OCI-LY1 (cell line): ENCODE measurements around the gene KCNA5.

Experiments
- H2AFZ ChIP-seq: fragments of 200-600 bp; sonication (generic), shearing (Covaris generic); 2 replicates; pipeline ENCODE4 v1.6.0; 2014; ENCODE audit warnings: antibody characterized with exemption, mild to moderate bottlenecking, low read length
- H3F3A ChIP-seq: fragments of 200-600 bp; sonication (generic), shearing (Covaris generic); 2 replicates; pipeline ENCODE4 v1.6.0; 2014; ENCODE audit warnings: mild to moderate bottlenecking, antibody characterized with exemption, low read length, moderate library complexity; ENCODE audit not compliant: insufficient read depth
- H3K27ac ChIP-seq: fragments of 200-600 bp; sonication (generic); 2 replicates; pipeline ENCODE4 v1.5.1; 2014; ENCODE audit warnings: low read length, mixed run types, mild to moderate bottlenecking, low read depth; ENCODE audit not compliant: poor library complexity, severe bottlenecking
- H3K27me3 ChIP-seq: fragments of 200-600 bp; sonication (generic); 2 replicates; pipeline ENCODE4 v1.6.0; 2014; ENCODE audit warnings: antibody characterized with exemption, mild to moderate bottlenecking, low read length, moderate library complexity; ENCODE audit not compliant: insufficient read depth
- H3K36me3 ChIP-seq: fragments of 200-600 bp; sonication (generic); 2 replicates; pipeline ENCODE4 v1.6.1; 2014; ENCODE audit warnings: mild to moderate bottlenecking, antibody characterized with exemption, low read length, moderate library complexity, mixed read lengths; ENCODE audit not compliant: insufficient read depth
- H3K4me1 ChIP-seq: fragments of 200-600 bp; sonication (generic); 2 replicates; pipeline ENCODE4 v1.5.1; 2014; ENCODE audit warnings: mild to moderate bottlenecking, low read length, moderate library complexity; ENCODE audit not compliant: insufficient read depth, severe bottlenecking
- H3K4me2 ChIP-seq: fragments of 200-600 bp; sonication (generic), shearing (Covaris generic); 2 replicates; pipeline ENCODE4 v1.6.1; 2014; ENCODE audit warnings: low read length
- H3K4me3 ChIP-seq: fragments of 200-600 bp; sonication (generic); 2 replicates; pipeline ENCODE4 v1.5.1; 2014; ENCODE audit warnings: low read length, low read depth, mild to moderate bottlenecking, mixed read lengths; ENCODE audit not compliant: poor library complexity, severe bottlenecking
- H3K79me2 ChIP-seq: fragments of 200-600 bp; shearing (Covaris generic); 2 replicates; pipeline ENCODE4 v1.6.1; 2016; ENCODE audit warnings: mixed run types, low read length, mixed read lengths; ENCODE audit not compliant: insufficient read depth
- H3K9ac ChIP-seq: fragments of 200-600 bp; sonication (generic), shearing (Covaris generic); 2 replicates; pipeline ENCODE4 v1.6.1; 2014; ENCODE audit warnings: mild to moderate bottlenecking, low read length, mixed read lengths
- H3K9me2 ChIP-seq: fragments of 200-600 bp; sonication (generic), shearing (Covaris generic); 2 replicates; pipeline ENCODE4 v1.6.1; 2014; ENCODE audit warnings: low read depth, mild to moderate bottlenecking, low read length, mixed read lengths
- H3K9me3 ChIP-seq: fragments of 200-600 bp; shearing (Covaris generic); 2 replicates; pipeline ENCODE4 v1.6.1; 2014; ENCODE audit warnings: low read length, mixed read lengths
- H4K20me1 ChIP-seq: fragments of 200-600 bp; sonication (generic), shearing (Covaris generic); 2 replicates; pipeline ENCODE4 v1.6.0; 2016; ENCODE audit warnings: mild to moderate bottlenecking, low read length; ENCODE audit not compliant: insufficient read depth
- CTCF ChIP-seq: fragments of 200-600 bp; sonication (generic), shearing (Covaris generic); IDR thresholded peaks from 2 replicates; pipeline ENCODE4 v1.5.1; 2017; ENCODE audit warnings: mild to moderate bottlenecking, antibody characterized with exemption, low read length, moderate library complexity, mixed read lengths
- EZH2 ChIP-seq: fragments of 200-600 bp; sonication (generic), shearing (Covaris generic); IDR thresholded peaks from 2 replicates; pipeline ENCODE4 v1.8.0; 2017; ENCODE audit warnings: borderline replicate concordance, mixed run types, mild to moderate bottlenecking, antibody characterized with exemption, low read length, moderate library complexity, mixed read lengths

KCNA5 gene

GRCh38 chr12:5035618-5036017 lies 8.1 kb upstream of the KCNA5 start:
- Histone ChIP-seq H3K9ac (no peak overlapping the region), H3F3A (no peaks in the 10 kb centered on the region), H4K20me1 (no peaks in the 10 kb centered on the region), H3K79me2 (no peaks in the 10 kb centered on the region), H2AFZ (no peak overlapping the region), H3K9me2 (no peaks in the 10 kb centered on the region), H3K4me1 (no peaks in the 10 kb centered on the region), H3K4me2 (no peak overlapping the region), H3K36me3 (no peaks in the 10 kb centered on the region), H3K9me3 (no peaks in the 10 kb centered on the region), H3K27me3 (0 out of 2 replicates have a peak, but pooled peaks cover 11% of the 10 kb centered on the region), H3K4me3 (no peak overlapping the region), H3K27ac (no peak overlapping the region)
- TF ChIP-seq EZH2, result no peak
- TF ChIP-seq CTCF, result no peak

GRCh38 chr12:5036031-5036430 lies 7.6 kb upstream of the KCNA5 start:
- H4K20me1 ChIP-seq, result no peaks in the 10 kb centered on the region
- H3K27ac ChIP-seq, result no peak overlapping the region
- H3K9me2 ChIP-seq, result no peaks in the 10 kb centered on the region
- H3K4me2 ChIP-seq, result no peak overlapping the region
- 0 out of 2 replicates have a peak, but pooled peaks cover 11% of the 10 kb centered on the region for H3K27me3 ChIP-seq
- no peak overlapping the region for H2AFZ ChIP-seq
- no peaks in the 10 kb centered on the region for H3K9me3 ChIP-seq
- no peaks in the 10 kb centered on the region for H3K36me3 ChIP-seq
- no peaks in the 10 kb centered on the region for H3F3A ChIP-seq
- H3K4me3 ChIP-seq, result no peak overlapping the region
- no peaks in the 10 kb centered on the region for H3K4me1 ChIP-seq
- no peaks in the 10 kb centered on the region for H3K79me2 ChIP-seq
- H3K9ac ChIP-seq, result no peak overlapping the region
- TF ChIP-seq CTCF, result no peak

GRCh38 chr12:5037795-5038357 lies 5.8 kb upstream of the KCNA5 start:
- TF ChIP-seq CTCF, result no peak
- no peak for TF ChIP-seq EZH2
- Histone ChIP-seq H3K36me3 (no peaks in the 10 kb centered on the region), H3K4me2 (no peak overlapping the region), H3F3A (no peaks in the 10 kb centered on the region), H3K9ac (no peak overlapping the region), H3K4me1 (no peaks in the 10 kb centered on the region), H3K79me2 (no peaks in the 10 kb centered on the region), H3K9me2 (no peaks in the 10 kb centered on the region), H3K4me3 (no peak overlapping the region), H2AFZ (no peak overlapping the region), H3K27me3 (0 out of 2 replicates have a peak, but pooled peaks cover 7% of the 10 kb centered on the region), H3K27ac (no peak overlapping the region), H3K9me3 (no peaks in the 10 kb centered on the region), H4K20me1 (no peaks in the 10 kb centered on the region)
